ENCODE measurements around the gene TCF12. TPM values are rescaled to one million over a fixed set of nuclear protein-coding genes. Genes with fewer than 3 reads are reported as not detected.

Gene TCF12
- total RNA-seq, 1 donor from 2014 or later = 144 TPM

DNA sequence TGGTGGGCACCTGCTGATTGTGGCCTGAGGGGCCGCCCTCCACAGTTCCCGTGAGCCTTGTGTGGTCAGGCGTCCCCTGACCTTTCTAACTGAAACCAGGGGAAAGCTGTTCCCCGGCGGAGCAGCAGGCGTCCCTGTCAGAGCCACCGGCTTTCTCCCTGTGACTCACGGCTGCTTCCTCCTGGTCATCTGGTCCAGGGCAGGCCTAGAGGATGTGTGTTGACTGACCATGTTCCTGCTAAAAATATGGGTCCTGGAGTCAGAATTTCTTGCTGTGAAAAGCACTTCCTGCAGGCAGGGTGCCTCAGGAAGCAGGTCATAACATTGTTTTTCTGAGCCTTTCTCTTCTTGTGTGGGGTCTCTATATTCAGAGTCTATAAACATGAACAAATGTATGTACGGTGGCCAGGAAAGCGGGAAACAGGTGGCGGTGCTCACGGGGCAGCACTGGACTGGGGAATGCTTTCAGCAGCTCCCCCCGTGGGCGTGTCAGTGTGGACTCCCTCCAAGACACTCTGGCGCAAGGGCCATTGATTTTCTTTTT is 419.5 kb downstream of the TCF12 start:
- TF ChIP-seq CTCF (IDR thresholded peaks at IDR 0.05) = peak in 1 of 3 experiments; percentile 21
- Histone ChIP-seq H3K4me1 (no peaks in the 10 kb centered on the region), H3K36me3 (no peaks in the 10 kb centered on the region), H3K27ac (no peak overlapping the region), H3K4me3 (no peak overlapping the region), H3K27me3 (no peaks in the 10 kb centered on the region), H3K9me3 (no peaks in the 10 kb centered on the region)
- intact Hi-C loops (cut with DNase I) = no loop called here
- DNase-seq (ENCODE audit: low spot score in 2 of 2) = peak in 1 of 2 donors; percentile 73

DNA sequence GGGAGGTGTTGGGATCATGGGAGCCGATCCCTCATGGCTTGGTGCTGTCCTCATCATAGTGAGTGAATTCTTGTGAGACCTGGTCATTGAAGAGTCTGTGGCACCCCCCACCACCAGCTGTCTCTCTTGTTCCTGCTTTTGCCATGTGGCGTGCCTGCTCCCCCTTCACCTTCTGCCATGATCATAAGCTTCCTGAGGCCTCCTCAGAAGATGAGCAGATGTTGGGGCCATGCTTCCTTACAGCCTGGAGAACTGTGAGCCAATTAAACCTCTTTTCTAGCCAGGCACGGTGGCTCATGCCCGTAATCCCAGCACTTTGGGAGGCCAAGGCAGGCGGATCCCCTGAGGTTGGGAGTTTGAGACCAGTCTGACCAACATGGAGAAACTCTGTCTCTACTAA is 420.9 kb downstream of the TCF12 start:
- Histone ChIP-seq H3K27ac (no peak overlapping the region), H3K9me3 (no peaks in the 10 kb centered on the region), H3K4me3 (no peak overlapping the region), H3K27me3 (no peaks in the 10 kb centered on the region), H3K4me1 (no peaks in the 10 kb centered on the region), H3K36me3 (no peaks in the 10 kb centered on the region)
- intact Hi-C loops (cut with DNase I) = no loop called here
- TF ChIP-seq CTCF (IDR thresholded peaks at IDR 0.05) = no peak
- no peak for DNase-seq (ENCODE audit: low spot score in 2 of 2)

Other genes with a start within 250 kb of the TCF12 start
- gene ZNF280D, start 185.1 kb upstream of the TCF12 start, total RNA-seq = 20.5 TPM